H9 (cell line): Measurements from ENCODE around the gene CAMK2N1. TPM values are rescaled to one million over a fixed set of nuclear protein-coding genes. Genes with fewer than 3 reads are reported as not detected.

Experiments used
- DNase-seq: peaks from one replicate; pipeline ENCODE4 v3.0.0-alpha.2; 2017
- H2AFZ ChIP-seq: one replicate; pipeline ENCODE4 v1.6.1; 2013; ENCODE audit warnings: mild to moderate bottlenecking, low read length, control low read depth, moderate library complexity
- H2AK5ac ChIP-seq: 2 replicates; pipeline ENCODE4 v1.6.1; 2013; ENCODE audit warnings: low read length, control low read depth, mixed read lengths; ENCODE audit not compliant: insufficient read length
- H2BK120ac ChIP-seq: one replicate; pipeline ENCODE4 v1.6.1; 2013; ENCODE audit warnings: low read depth, mild to moderate bottlenecking, low read length, control low read depth, inconsistent platforms; ENCODE audit not compliant: poor library complexity, severe bottlenecking
- H2BK12ac ChIP-seq: 2 replicates; pipeline ENCODE4 v1.6.1; 2013; ENCODE audit warnings: low read length, control low read depth, mixed read lengths, low read depth; ENCODE audit not compliant: insufficient read length
- H2BK15ac ChIP-seq: 2 replicates; pipeline ENCODE4 v1.6.1; 2013; ENCODE audit warnings: low read depth, low read length, control low read depth
- H2BK20ac ChIP-seq: one replicate; pipeline ENCODE4 v1.6.1; 2013; ENCODE audit warnings: low read depth, mild to moderate bottlenecking, low read length, control low read depth, inconsistent platforms; ENCODE audit not compliant: poor library complexity, severe bottlenecking
- H2BK5ac ChIP-seq: 2 replicates; pipeline ENCODE4 v1.6.1; 2013; ENCODE audit warnings: low read length, control low read depth, mixed read lengths; ENCODE audit not compliant: insufficient read length
- H3K14ac ChIP-seq: 2 replicates; pipeline ENCODE4 v1.6.1; 2013; ENCODE audit warnings: low read length, control low read depth; ENCODE audit not compliant: insufficient read depth
- H3K18ac ChIP-seq: 2 replicates; pipeline ENCODE4 v1.6.1; 2013; ENCODE audit warnings: low read depth, mild to moderate bottlenecking, mixed read lengths, low read length, control low read depth; ENCODE audit not compliant: insufficient read length
- H3K23ac ChIP-seq: 2 replicates; pipeline ENCODE4 v1.6.1; 2013; ENCODE audit warnings: low read length, control low read depth, mixed read lengths, low read depth; ENCODE audit not compliant: insufficient read length
- H3K23me2 ChIP-seq: 2 replicates; pipeline ENCODE4 v1.6.1; 2013; ENCODE audit warnings: low read depth, mild to moderate bottlenecking, mixed read lengths, low read length, control low read depth; ENCODE audit not compliant: insufficient read length, poor library complexity, severe bottlenecking
- H3K27ac ChIP-seq: 2 replicates; pipeline ENCODE4 v1.5.1; 2013; ENCODE audit warnings: low read length, control low read depth, mixed read lengths, low read depth; ENCODE audit not compliant: insufficient read length
- H3K27me3 ChIP-seq: 2 replicates; pipeline ENCODE4 v1.6.1; 2013; ENCODE audit warnings: low read length, control low read depth, inconsistent platforms; ENCODE audit not compliant: insufficient read depth
- H3K4ac ChIP-seq: 2 replicates; pipeline ENCODE4 v1.6.1; 2013; ENCODE audit warnings: low read depth, mild to moderate bottlenecking, control low read depth, inconsistent platforms, low read length, moderate library complexity
- H3K4me1 ChIP-seq: 2 replicates; pipeline ENCODE4 v1.6.1; 2013; ENCODE audit warnings: low read length, control low read depth, inconsistent platforms; ENCODE audit not compliant: insufficient read depth
- H3K4me2 ChIP-seq: 2 replicates; pipeline ENCODE4 v1.6.1; 2013; ENCODE audit warnings: low read length, control low read depth, mixed read lengths; ENCODE audit not compliant: insufficient read length, insufficient read depth
- H3K56ac ChIP-seq: 2 replicates; pipeline ENCODE4 v1.6.1; 2013; ENCODE audit warnings: low read depth, mild to moderate bottlenecking, mixed read lengths, low read length, control low read depth; ENCODE audit not compliant: insufficient read length
- H3K79me1 ChIP-seq: 2 replicates; pipeline ENCODE4 v1.6.1; 2013; ENCODE audit warnings: low read depth, mild to moderate bottlenecking, moderate library complexity, low read length, control low read depth, inconsistent platforms; ENCODE audit not compliant: insufficient read depth, poor library complexity, severe bottlenecking
- H3K79me2 ChIP-seq: 2 replicates; pipeline ENCODE4 v1.6.1; 2013; ENCODE audit warnings: low read length, control low read depth, inconsistent platforms; ENCODE audit not compliant: insufficient read depth
- H3K9ac ChIP-seq: 2 replicates; pipeline ENCODE4 v1.6.1; 2013; ENCODE audit warnings: low read length, control low read depth, mixed read lengths; ENCODE audit not compliant: insufficient read length; ENCODE audit errors: extremely low read depth
- H3K9me3 ChIP-seq: one replicate; pipeline ENCODE4 v1.6.1; 2013; ENCODE audit warnings: low read depth, low read length, inconsistent platforms; ENCODE audit not compliant: control insufficient read depth
- H3T11ph ChIP-seq: one replicate; pipeline ENCODE4 v1.6.1; 2013; ENCODE audit warnings: mild to moderate bottlenecking, low read length, control low read depth, inconsistent platforms
- H4K20me1 ChIP-seq: one replicate; pipeline ENCODE4 v1.6.1; 2013; ENCODE audit not compliant: control insufficient read depth, insufficient read length, insufficient read depth
- H4K5ac ChIP-seq: 2 replicates; pipeline ENCODE4 v1.6.1; 2013; ENCODE audit warnings: low read depth, mild to moderate bottlenecking, mixed read lengths, low read length, control low read depth; ENCODE audit not compliant: insufficient read length
- H4K8ac ChIP-seq: replicated peaks from 2 replicates; pipeline ENCODE4 v1.6.1; 2013; ENCODE audit warnings: low read length, control low read depth, mixed read lengths, low read depth; ENCODE audit not compliant: insufficient read length
- H4K91ac ChIP-seq: 2 replicates; pipeline ENCODE4 v1.6.1; 2013; ENCODE audit warnings: low read depth, mild to moderate bottlenecking, moderate library complexity, mixed read lengths, low read length, control low read depth; ENCODE audit not compliant: insufficient read length
- H3K27ac Mint-ChIP-seq, 3 experiments: 2 replicates in 2 of 3; 3 replicates in 1 of 3; pipeline ENCODE4 v1.8.0; 2020 to 2021; ENCODE audit warnings: mixed read lengths in 3 of 3, mild to moderate bottlenecking in 1 of 3, moderate library complexity in 1 of 3
- H3K27me3 Mint-ChIP-seq: 2 replicates; pipeline ENCODE4 v1.8.0; 2021; ENCODE audit warnings: low read depth, mild to moderate bottlenecking, moderate library complexity, mixed read lengths
- H3K36me3 Mint-ChIP-seq, 3 experiments: 2 replicates in 2 of 3; 3 replicates in 1 of 3; pipeline ENCODE4 v1.8.0; 2020 to 2021; ENCODE audit warnings: low read depth in 3 of 3, mixed read lengths in 3 of 3; ENCODE audit not compliant: insufficient read depth in 1 of 3
- H3K4me1 Mint-ChIP-seq, 2 experiments: 2 replicates each; pipeline ENCODE4 v1.8.0; 2020; ENCODE audit warnings: mixed read lengths in 2 of 2
- H3K4me3 Mint-ChIP-seq, 2 experiments: 2 replicates in 1 of 2; 3 replicates in 1 of 2; pipeline ENCODE4 v1.8.0; 2020 to 2021; ENCODE audit warnings: mild to moderate bottlenecking in 2 of 2, mixed read lengths in 2 of 2, moderate library complexity in 1 of 2
- H3K9me3 Mint-ChIP-seq, 2 experiments: 2 replicates in 1 of 2; 3 replicates in 1 of 2; pipeline ENCODE4 v1.8.0; 2020; ENCODE audit warnings: mild to moderate bottlenecking in 2 of 2, mixed read lengths in 2 of 2, moderate library complexity in 1 of 2
- CTCF ChIP-seq: fragments of 200-600 bp; sonication (generic); conservative IDR thresholded peaks from 3 replicates; pipeline ENCODE4 v1.8.0; 2021; ENCODE audit warnings: antibody characterized with exemption, mild to moderate bottlenecking
- WGBS: extraction: QIAGEN DNeasy Blood & Tissue Kit; methylation state at CpG from one replicate; pipeline ENCODE4 v1.1.7; 2013; ENCODE audit warnings: missing lambda C conversion rate, low lambda C conversion rate, mixed read lengths; ENCODE audit not compliant: insufficient read length; ENCODE audit errors: extremely low coverage; 5-methylcytosine and 5-hydroxymethylcytosine counted together
- total RNA-seq: library from RNA; stranded (reverse); gene quantifications from 2 replicates; pipeline ENCODE4 v1.2.1, GENCODE V29; 2021

Gene CAMK2N1
- total RNA-seq, 1 experiment from 2014 or later, result 1.2 TPM

- peaks cover 16 to 25% of the 10 kb centered on the region in 2 experiments for H3K4me1 Mint-ChIP-seq
- H2BK120ac ChIP-seq, result no peak overlapping the region
- H3K14ac ChIP-seq, result no peak overlapping the region
- H2BK20ac ChIP-seq, result no peak overlapping the region
- no peak overlapping the region for H2BK15ac ChIP-seq
- H3K27ac ChIP-seq, result no peak overlapping the region
- H3K4ac ChIP-seq, result no peak overlapping the region
- H3K79me2 ChIP-seq, result no peaks in the 10 kb centered on the region
- no peaks in the 10 kb centered on the region for H3K9me3 Mint-ChIP-seq
- H2BK5ac ChIP-seq, result no peak overlapping the region
- H3K4me2 ChIP-seq, result no peak overlapping the region
- no peaks in the 10 kb centered on the region for H3K79me1 ChIP-seq
- H3K36me3 Mint-ChIP-seq, result no peaks in the 10 kb centered on the region
- H3K23me2 ChIP-seq, result no peaks in the 10 kb centered on the region
- no peak overlapping the region for H2AK5ac ChIP-seq
- no peaks in the 10 kb centered on the region for H3K4me1 ChIP-seq
- no peak overlapping the region for H3K56ac ChIP-seq
- H4K5ac ChIP-seq, result no peak overlapping the region
- no peaks in the 10 kb centered on the region for H4K20me1 ChIP-seq
- H2BK12ac ChIP-seq, result no peak overlapping the region
- no peaks in the 10 kb centered on the region for H3K27me3 ChIP-seq
- WGBS, result no CpG with 5 or more reads among the region's 4 CpGs
- no peak overlapping the region for H4K8ac ChIP-seq
- H3K27ac Mint-ChIP-seq, result no peak overlapping the region
- TF ChIP-seq CTCF, result no peak
- H4K91ac ChIP-seq, result no peak overlapping the region
- no peaks in the 10 kb centered on the region for H3K9me3 ChIP-seq
- H3K23ac ChIP-seq, result no peak overlapping the region
- H3T11ph ChIP-seq, result no peak overlapping the region
- H3K18ac ChIP-seq, result no peak overlapping the region
- no peak for DNase-seq
- no peak overlapping the region for H3K4me3 Mint-ChIP-seq
- H3K27me3 Mint-ChIP-seq, result peaks cover 35% of the 10 kb centered on the region
- H2AFZ ChIP-seq, result no peak overlapping the region
- no peak overlapping the region for H3K9ac ChIP-seq
Observed at GRCh38 chr1:20449735-20450311, 36.2 kb downstream of the CAMK2N1 start.
